Hematopoietic multipotent progenitor cell treated with erythropoietin and hydrocortisone succinate and interleukin-3 and kit ligand, for 4 days (in vitro differentiated cells): ENCODE results near the gene CD177.
"Not testable (repeated sequence)": the region's sequence is repeated elsewhere in the genome, so short reads cannot be mapped to it uniquely, and the experiment has no call there.

Source experiments
- DNase-seq: peaks from one replicate; pipeline ENCODE4 v3.0.0-alpha.2; 2015

CD177 gene

GRCh38 chr19:43383254-43383653, 29.8 kb downstream of the CD177 start:
- not testable (repeated sequence) for DNase-seq

GRCh38 chr19:43383759-43384158, 30.3 kb downstream of the CD177 start:
- not testable (repeated sequence) for DNase-seq

- DNase-seq: not testable (repeated sequence)
Measured at GRCh38 chr19:43390903-43391551, 37.5 kb downstream of the CD177 start.

GRCh38 chr19:43391552-43391935, 38.1 kb downstream of the CD177 start:
- DNase-seq: not testable (repeated sequence)

- DNase-seq: not testable (repeated sequence)
Measured at GRCh38 chr19:43393501-43393900, 40.0 kb downstream of the CD177 start.

- no peak for DNase-seq
Measured at GRCh38 chr19:43395561-43395960, 42.1 kb downstream of the CD177 start.

GRCh38 chr19:43406297-43406696, 52.8 kb downstream of the CD177 start:
- no peak for DNase-seq

- DNase-seq: no peak
Measured at GRCh38 chr19:43407416-43408005, 54.0 kb downstream of the CD177 start.

GRCh38 chr19:43408043-43408442, 54.6 kb downstream of the CD177 start:
- no peak for DNase-seq

GRCh38 chr19:43409415-43409814, 55.9 kb downstream of the CD177 start:
- no peak for DNase-seq

GRCh38 chr19:43412441-43412840, 59.0 kb downstream of the CD177 start:
- no peak for DNase-seq
